Adrenal gland (tissue), 12 donors: ENCODE measurements around the gene B4GAT1. TPM values are rescaled to one million over a fixed set of nuclear protein-coding genes. Genes with fewer than 3 reads are reported as not detected.

Experiments used
- DNase-seq, 7 donors: peaks; one replicate each; pipeline ENCODE4 v3.0.0-alpha.2; 2019 to 2020
- H3K27ac ChIP-seq, 5 donors: fragments of 200-600 bp; sonication (generic) in 4 of 5; 1 replicate in 3 of 5; 2 replicates in 2 of 5; pipeline versions ENCODE4 v1.5.1 to v1.8.0; 2016 to 2020; ENCODE audit warnings: mild to moderate bottlenecking in 1 of 5
- H3K27me3 ChIP-seq: fragments of 200-600 bp; 2 replicates; pipeline ENCODE4 v1.8.0; 2021
- H3K36me3 ChIP-seq, 2 donors: fragments of 200-600 bp; replicated peaks in 1 of 2; 1 replicate in 1 of 2; 2 replicates in 1 of 2; pipeline versions ENCODE4 v1.5.1 to v1.8.0; 2018 to 2022
- H3K4me1 ChIP-seq, 2 donors: fragments of 200-600 bp; replicated peaks in 1 of 2; 1 replicate in 1 of 2; 2 replicates in 1 of 2; pipeline versions ENCODE4 v1.5.1 to v1.8.0; 2018 to 2021
- H3K4me3 ChIP-seq, 4 donors: fragments of 200-600 bp; sonication (generic) in 3 of 4; one replicate each; pipeline ENCODE4 v1.5.1; 2016 to 2018
- H3K9me3 ChIP-seq, 3 donors: fragments of 200-600 bp; sonication (generic) in 1 of 3; replicated peaks in 1 of 3; 1 replicate in 2 of 3; 2 replicates in 1 of 3; pipeline versions ENCODE4 v1.5.1 to v1.8.0; 2016 to 2021
- CTCF ChIP-seq, 6 experiments: fragments of 450-650 bp in 4 of 6; fragments of 200-600 bp in 2 of 6; sonication (generic) in 1 of 6; IDR thresholded peaks; 1 replicate in 5 of 6; 2 replicates in 1 of 6; pipeline versions ENCODE4 v1.5.1 to v1.8.0; 2016 to 2021; ENCODE audit warnings: antibody characterized with exemption in 6 of 6, mild to moderate bottlenecking in 2 of 6, moderate library complexity in 1 of 6
- POLR2A ChIP-seq, 2 donors: fragments of 450-650 bp; IDR thresholded peaks; one replicate each; pipeline ENCODE4 v1.6.1; 2017; ENCODE audit warnings: antibody characterized with exemption in 2 of 2, mild to moderate bottlenecking in 2 of 2, moderate library complexity in 1 of 2
- WGBS, 4 donors: extraction: QIAGEN DNeasy Blood & Tissue Kit in 2 of 4; methylation state at CpG; one replicate each; pipeline versions ENCODE4 v1.1.5 to v1.1.7; 2013 to 2017; 5-methylcytosine and 5-hydroxymethylcytosine counted together
- intact Hi-C, 2 donors: fragments of 100-400 bp; cut with DNase I; formaldehyde crosslinking; loops; one replicate each; pipeline versions ENCODE4 v1.14.1 to v1.15.0; 2022 to 2023
- polyA plus RNA-seq, 3 donors: library from polyadenylated mRNA; stranded (reverse); fragments of 200-250 nt in 2 of 3; fragments of 350-450 nt in 1 of 3; fragmentation: Illumina TruSeq in 1 of 3; extraction: RNeasy Lipid Tissue Mini Kit (QIAGEN cat#74804) in 1 of 3; gene quantifications; one replicate each; pipeline ENCODE4 v1.2.3, GENCODE V29; 2013 to 2014
- total RNA-seq, 9 donors: library from RNA; depleted of rRNA in 4 of 9; stranded (reverse); fragments of >200 nt in 4 of 9; fragments of 120-200 nt in 1 of 9; fragmentation: NEBNext Ultra II Directional in 1 of 9; extraction: Animal tissue kit (Norgen Biotek cat#: 25700) in 1 of 9; gene quantifications; one replicate each; pipeline versions ENCODE4 v1.1.0 to v1.2.4, GENCODE V29; 2013 to 2023
- donor health status: healthy with polysubstance abuse.
- donor health status: Bipolar disorder and iron deficiency.
- donor health status: DM: yes; HTN: yes; CAD: no.
- donor health status: DM: no; HTN: no; CAD: no.
- donor health status: DM: no; HTN: no; CAD: no.
- donor health status: DM: yes; HTN: yes; CAD: no.

The B4GAT1 gene
- total and polyA plus RNA-seq, 12 donors = 20.8 to 115 (median 44.0) TPM

GRCh38 chr11:66341502-66342126 is 5.8 kb downstream of the B4GAT1 start:
- no peaks in the 10 kb centered on the region for H3K27me3 ChIP-seq
- no peak for TF ChIP-seq POLR2A (IDR thresholded peaks at IDR 0.05)
- no peak for TF ChIP-seq CTCF (IDR thresholded peaks at IDR 0.05)
- H3K4me3 ChIP-seq = no peak overlapping the region
- DNase-seq = peak in 1 of 7 donors; percentile 12
- H3K27ac ChIP-seq = no peak overlapping the region
- no peaks in the 10 kb centered on the region for H3K9me3 ChIP-seq
- intact Hi-C loops = loop anchor here in 1 of 2 donors (5.0 kb wide), 1 partner anchor 34 kb away; no protein-coding TSS in a partner anchor
- WGBS, 4 donors = 91 to 94% (median 92%) methylated on average over 20 to 21 of the region's 21 CpGs
- peaks cover 0 to 37% of the 10 kb centered on the region in 2 donors for H3K36me3 ChIP-seq
- H3K4me1 ChIP-seq = peaks cover 22 to 35% of the 10 kb centered on the region in 2 donors

GRCh38 chr11:66340596-66341501 is 6.6 kb downstream of the B4GAT1 start:
- Histone ChIP-seq H3K4me1 (peaks cover 19 to 31% of the 10 kb centered on the region in 2 donors), H3K36me3 (peaks cover 0 to 37% of the 10 kb centered on the region in 2 donors), H3K27me3 (no peaks in the 10 kb centered on the region), H3K4me3 (no peak overlapping the region), H3K9me3 (no peaks in the 10 kb centered on the region), H3K27ac (no peak overlapping the region)
- 91 to 96% (median 92%) methylated on average over 15 to 28 of the region's 28 CpGs for WGBS, 4 donors
- intact Hi-C loops = loop anchor here in 1 of 2 donors (5.0 kb wide), 1 partner anchor 34 kb away; no protein-coding TSS in a partner anchor
- DNase-seq = peak in 1 of 7 donors; percentile 14
- TF ChIP-seq POLR2A (IDR thresholded peaks at IDR 0.05) (no peak), CTCF (IDR thresholded peaks at IDR 0.05) (no peak)

GRCh38 chr11:66339686-66340483 is 7.5 kb downstream of the B4GAT1 start:
- TF ChIP-seq POLR2A (IDR thresholded peaks at IDR 0.05) = no peak
- TF ChIP-seq CTCF (IDR thresholded peaks at IDR 0.05) = no peak
- intact Hi-C loops = loop anchor here in 1 of 2 donors (5.0 kb wide), 1 partner anchor 33 kb away; no protein-coding TSS in a partner anchor
- 76 to 80% (median 79%) methylated on average over 13 to 14 of the region's 14 CpGs for WGBS, 4 donors
- Histone ChIP-seq H3K27me3 (no peaks in the 10 kb centered on the region), H3K36me3 (peaks cover 0 to 37% of the 10 kb centered on the region in 2 donors), H3K4me3 (no peak overlapping the region), H3K4me1 (peaks cover 17 to 32% of the 10 kb centered on the region in 2 donors), H3K9me3 (no peaks in the 10 kb centered on the region), H3K27ac (no peak overlapping the region)
- peak in 1 of 7 donors; percentile 10 for DNase-seq
